NCI-H146 treated with DMSO at 0.1 percent for 48 hours (cell line): ENCODE data around the gene SRSF2.
"Not testable (repeated sequence)": the region's sequence is repeated elsewhere in the genome, so short reads cannot be mapped to it uniquely, and the experiment has no call there.

ENCODE experiments used
- DNase-seq: peaks from one replicate; lab custom pipeline; 2025; ENCODE audit not compliant: unreplicated experiment; lab: John Stamatoyannopoulos, UW

SRSF2 gene

GRCh38 chr17:76722279-76722678 is 14.9 kb downstream of the SRSF2 start:
- DNase-seq, result no peak

DNA sequence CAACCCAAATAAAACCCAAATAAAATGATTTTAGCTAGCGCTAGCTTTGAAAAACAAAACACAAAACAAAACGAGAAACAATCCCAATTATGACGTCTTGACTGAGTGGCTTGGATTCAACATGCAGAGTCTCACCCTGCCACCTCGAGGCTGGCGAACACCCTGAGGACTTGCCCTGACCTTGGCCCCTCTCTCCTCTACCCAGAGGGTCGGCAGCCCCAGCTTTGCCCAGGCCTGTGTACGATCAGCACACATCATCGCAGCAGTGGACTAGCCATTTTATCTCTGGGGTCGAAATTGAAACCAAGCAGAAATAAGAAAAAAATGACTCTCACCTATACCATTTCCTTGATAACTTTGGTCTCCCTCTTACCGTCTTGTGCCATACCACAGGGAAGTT is 15.7 kb downstream of the SRSF2 start:
- no peak for DNase-seq

DNA sequence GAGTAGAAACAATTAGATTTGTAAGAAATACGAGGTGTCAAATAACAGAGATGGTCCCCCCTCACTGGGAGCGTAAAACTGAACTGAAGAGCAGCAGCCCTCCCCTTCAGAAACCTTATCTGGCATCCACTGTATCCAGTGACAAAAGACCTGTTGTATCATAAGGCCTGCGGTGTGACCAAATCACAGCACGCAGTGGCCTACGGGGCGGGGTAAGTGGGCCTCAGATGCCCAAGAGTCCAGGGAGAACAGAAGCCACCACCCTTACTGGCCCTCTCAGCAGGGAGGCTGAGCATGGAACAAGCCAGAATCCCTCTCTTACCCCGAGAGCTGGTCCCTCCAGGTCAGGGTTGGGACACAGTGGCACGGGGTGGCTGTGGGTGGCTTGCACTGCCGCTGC is 16.2 kb downstream of the SRSF2 start:
- no peak for DNase-seq

GRCh38 chr17:76720211-76720610 is 16.9 kb downstream of the SRSF2 start:
- no peak for DNase-seq

DNA sequence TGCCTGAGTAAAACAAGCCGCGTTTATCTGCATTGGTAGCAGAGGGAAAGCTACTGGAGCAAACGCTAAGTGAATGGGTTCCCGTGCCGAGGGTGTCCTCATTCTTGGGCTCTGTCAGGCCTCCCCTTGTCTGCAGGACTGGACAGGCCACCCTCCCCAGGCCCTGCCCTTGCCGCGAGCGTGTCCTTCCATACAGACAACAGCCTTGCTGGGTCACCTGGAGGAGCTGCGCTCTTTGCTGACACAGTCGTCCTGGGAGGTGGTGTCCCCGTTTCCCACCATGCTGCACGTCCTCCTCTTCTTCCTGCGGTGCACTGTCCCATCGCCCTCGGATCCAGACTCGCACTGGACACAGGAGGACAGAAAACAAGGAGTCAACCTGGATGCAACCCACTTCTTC is 18.6 kb downstream of the SRSF2 start:
- DNase-seq, result no peak

DNA sequence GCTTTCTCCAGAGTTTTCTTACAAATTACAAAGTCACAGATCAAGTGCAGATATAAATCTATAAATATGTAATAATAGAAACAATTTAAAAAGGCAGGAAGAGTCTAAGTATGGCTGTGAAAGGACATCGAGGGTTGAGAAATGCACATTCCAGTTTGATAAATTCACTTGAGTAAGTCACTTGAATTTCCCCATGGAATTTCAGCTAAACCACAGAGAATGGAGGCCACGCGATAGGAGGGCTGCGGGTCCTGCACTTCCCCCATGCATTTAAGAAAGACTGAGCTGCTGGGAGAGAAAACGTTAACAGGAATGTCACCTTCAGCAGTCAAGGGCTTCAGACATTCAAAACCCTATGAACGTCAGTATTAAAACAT is 20.3 kb downstream of the SRSF2 start:
- DNase-seq, result no peak

DNA sequence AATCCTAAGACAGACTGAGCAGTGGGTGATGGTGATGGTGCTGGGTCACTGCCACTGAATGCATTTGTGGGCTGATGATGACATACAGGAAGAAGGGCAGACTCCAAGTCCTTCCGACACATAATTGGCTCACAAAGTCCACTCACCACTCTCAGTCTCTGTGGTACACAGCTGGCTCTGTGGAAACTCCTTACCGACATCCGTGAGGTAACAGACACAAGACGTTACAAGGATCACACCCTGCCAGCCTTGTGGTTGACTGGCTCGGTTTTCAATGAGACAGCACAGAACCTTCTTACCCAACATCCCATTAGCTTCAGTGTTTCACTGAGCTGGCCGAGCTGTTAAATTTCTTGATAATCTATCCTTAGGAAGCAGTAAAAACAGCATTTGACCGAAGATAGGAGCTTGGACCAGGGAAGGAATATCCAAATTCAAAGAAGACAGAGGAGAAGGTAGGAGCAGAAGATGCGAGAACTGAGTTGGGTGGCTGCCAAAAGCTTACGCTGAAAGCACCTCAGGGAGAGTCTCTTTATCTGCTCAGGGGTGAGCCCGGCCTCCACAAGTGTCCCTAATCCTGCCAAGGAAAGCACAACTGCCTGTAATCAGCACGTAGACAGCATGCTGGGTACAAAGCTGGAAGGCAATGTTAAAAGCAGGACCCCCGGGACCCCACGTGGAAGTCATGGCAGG is 20.8 kb downstream of the SRSF2 start:
- DNase-seq, result no peak

DNA sequence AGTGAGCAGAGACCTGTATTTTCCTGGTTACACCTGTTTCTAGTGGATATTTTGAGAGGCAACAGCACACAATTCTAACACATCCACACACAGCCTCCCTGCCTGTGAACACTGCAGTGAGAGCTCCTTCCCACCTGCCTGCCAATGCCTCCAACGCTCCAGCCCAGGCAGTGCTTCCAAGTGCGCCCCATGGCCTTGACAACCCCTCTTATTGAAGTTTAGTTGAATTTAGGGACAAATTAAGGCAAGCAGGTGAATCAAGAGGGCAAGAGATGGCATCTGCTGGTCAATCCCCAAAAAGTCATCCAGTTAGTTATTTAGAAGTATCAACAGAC is 21.7 kb downstream of the SRSF2 start:
- no peak for DNase-seq

DNA sequence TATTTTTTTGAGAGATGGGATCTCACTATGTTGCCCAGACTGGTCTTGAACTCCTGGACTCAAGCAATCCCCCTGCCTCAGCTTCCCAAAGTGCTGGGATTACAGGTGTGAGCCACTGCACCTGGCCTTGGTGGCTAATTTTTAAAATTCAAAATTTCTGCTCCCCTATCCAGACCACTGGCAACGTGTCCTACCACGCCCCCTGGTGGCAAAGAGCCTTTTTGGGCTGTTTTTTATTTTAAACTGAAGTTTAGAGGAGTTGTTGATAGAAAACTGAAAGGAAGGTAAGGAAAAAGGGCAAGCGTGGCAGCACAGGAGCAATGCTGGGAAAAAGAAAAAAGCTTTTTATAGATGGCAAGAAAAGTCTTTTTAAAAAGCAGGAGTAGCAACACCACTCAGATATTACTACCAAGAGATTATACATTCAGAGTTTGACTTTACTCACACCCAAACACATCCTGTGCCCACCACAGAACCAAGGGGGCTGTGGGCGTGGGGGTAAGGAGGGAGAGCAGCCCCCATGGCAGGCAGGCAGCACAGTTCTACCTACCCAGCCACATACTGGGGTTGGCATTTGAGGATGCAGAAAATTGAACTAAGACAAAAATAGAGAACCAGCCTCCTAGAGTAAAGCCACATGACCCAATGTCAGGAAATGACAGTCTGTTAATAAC is 22.2 kb downstream of the SRSF2 start:
- no peak for DNase-seq

DNA sequence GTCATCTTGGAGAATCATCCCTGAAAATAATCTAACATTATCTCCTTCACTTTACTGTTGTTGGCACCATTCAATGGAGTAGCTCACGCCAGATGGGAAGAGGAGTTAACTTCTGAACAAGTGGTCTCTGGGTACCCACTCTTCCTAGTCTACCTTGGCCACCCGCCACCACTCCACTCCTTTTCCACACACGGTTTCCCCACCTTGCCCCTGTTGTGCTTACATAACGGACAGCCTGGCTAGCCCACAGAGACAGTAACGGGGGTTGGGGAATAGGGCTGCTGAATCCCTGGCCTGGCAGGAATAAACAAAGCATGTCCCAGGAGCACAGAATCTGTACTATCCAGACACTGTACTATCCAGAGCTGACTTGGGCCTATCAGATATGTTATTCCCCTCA is 22.8 kb downstream of the SRSF2 start:
- DNase-seq, result no peak

DNA sequence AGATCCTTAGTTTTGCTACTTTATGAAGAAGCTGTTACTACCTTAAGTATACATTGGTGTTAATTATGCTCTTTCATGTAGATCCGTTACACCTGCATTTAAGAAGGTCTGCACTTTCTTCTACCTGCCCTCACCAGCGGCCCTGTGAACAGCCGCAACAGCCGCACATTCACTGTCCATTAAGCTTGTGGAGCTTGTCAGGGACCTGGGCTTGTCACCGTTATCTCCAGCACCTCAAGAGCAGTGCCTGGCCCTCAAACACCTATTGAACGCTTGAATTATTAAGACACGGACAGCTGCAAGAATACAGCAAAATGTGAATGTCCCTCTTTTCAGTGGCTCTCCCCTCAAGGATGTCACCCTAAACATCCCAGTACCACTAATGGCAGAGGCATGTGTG is 23.4 kb downstream of the SRSF2 start:
- DNase-seq, result no peak

DNA sequence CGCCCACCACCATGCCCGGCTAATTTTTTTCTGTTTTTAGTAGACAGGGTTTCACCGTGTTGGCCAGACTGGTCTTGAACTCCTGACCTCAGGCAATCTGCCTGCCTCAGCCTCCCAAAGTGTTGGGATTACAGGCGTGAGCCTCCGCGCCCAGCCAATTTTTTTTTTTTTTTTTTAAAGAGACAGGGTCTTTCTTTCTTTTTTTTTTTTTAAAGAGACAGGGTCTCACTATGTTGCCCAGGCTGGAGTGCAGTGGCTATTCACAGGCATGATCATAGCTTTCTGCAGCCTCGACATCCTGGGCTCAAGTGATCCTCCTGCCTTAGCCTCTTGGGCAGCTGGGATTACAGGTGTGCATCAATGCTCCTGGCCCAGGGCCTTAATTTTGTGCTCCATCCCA is 24.8 kb downstream of the SRSF2 start:
- DNase-seq, result not testable (repeated sequence)

DNA sequence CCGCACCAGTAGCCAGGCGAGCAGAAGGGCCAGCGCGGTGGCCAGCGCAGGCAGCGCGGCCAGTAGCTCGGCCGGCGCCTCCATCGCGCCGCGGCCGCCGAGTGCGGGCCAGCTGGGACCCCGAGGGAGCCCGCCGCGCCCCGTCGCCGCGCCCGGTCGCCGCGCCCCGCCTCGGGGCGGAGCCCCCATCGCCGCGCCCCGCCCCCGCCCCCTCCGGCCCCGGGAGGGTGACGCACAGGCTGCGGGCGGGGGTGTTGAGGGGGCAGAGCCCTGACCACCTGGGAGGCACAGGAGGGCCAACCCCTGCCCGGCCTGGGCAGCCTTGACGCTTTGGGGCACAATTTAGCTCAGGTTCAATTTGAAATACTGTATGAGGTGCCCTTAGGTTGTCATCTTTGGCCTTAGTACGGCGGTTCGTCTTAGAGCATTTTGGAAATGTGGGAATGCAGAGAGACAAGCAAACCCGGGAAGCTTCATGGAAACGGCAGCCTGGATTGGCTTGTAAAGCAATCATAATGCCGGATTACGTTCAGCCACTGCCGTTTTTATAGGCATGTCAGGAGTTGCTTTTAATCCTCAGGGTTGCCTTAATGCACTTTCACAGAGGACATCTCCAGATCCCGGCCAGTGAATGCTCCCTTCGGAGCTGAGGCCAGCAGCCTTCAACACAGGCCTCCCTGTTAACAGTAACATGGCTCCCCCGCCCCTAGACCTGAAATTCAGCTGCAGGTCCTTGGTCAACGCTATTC is 26.1 kb downstream of the SRSF2 start, which contains the start of gene MXRA7:
Gene MXRA7, minus strand, starts transcription at position 103 of the 749 bp plus-strand sequence. Its CDS starts 19 bp downstream, at position 84.
- peak; percentile 10 for DNase-seq

DNA sequence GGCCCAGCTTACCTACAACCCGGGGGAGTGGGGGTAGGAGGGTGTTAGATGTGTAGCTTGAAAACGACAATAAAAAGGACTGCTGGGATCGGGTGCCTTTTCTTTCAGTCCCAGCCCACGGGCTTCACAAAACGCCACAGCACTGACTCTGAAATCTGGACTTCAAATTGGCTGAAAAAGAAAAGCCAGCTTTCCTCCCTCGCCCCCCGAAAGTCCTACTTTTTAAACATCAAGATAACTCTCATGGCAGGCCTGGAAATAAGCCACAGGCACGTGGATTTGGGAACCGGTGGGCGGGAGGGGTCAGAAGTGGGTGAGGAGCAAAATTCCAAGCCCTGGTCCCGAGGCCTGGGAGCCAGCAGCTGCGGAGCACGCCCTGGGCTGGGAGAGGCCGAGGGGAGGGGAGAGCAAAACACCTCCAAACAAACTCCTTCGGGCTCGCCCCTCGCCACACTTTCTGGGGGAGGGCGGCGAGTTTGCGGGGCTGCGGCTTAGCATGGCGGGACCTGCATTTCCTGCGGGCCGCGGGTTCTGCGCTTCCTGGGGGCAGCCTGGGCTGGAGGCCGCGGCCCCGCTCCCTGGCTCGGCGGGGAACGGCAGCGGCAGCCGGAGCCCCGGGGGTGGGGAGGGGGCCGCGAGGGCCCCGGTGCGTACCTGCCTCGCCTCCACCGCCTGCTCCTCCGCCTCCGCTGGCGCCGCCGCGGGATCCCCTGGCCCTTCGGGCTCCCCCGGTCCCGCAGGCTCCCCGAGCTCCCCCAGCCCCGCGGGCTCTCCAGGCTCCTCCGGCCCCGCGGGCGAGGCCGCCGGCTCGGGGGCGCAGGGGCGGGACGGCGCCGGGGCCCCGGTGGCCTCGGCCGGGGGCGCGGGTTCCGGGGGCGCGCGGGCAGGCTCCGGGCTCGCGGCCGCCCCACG is 26.9 kb downstream of the SRSF2 start:
- DNase-seq, result not testable (repeated sequence)

DNA sequence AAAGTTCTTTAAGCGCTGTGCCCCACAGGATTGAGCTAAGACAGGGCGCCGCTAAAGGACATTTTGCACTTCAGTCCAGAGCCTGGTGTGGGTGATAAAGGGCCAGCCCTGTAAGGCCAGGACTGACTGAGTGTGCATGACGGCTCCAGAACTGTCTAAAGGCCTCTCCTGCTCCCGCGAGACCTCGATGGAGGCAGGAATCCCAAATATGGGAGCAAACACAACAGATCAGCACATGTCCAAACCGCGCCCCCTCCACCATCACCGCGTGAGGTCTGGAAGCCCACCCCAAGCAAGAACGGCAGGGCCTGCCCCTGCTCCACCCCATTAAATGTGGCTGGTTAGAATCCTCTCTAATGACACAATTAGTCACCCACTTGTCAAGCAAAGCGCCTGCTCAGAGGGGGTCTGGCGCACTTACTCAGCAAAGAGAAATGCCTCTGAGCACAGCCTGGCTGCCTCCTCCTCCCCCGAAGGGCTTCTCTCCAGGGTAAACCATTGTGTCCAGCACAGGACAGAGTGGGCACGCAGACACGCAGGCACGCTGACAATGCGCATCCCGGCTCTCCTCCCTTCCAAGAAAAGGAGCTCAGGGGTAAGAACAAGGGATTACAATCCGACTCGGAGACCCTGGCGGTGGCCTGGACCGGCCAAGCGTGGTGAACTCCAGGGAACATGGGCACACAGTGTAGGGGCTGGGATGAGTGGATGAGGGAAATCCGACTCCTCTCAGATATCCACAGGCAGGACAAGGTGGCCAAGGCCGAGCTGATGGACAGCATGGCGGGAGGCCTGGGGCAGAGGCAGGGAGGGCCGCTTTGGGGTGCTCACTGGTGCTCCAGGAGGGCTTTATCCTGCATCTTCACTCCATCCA is 27.8 kb downstream of the SRSF2 start:
- DNase-seq, result no peak

DNA sequence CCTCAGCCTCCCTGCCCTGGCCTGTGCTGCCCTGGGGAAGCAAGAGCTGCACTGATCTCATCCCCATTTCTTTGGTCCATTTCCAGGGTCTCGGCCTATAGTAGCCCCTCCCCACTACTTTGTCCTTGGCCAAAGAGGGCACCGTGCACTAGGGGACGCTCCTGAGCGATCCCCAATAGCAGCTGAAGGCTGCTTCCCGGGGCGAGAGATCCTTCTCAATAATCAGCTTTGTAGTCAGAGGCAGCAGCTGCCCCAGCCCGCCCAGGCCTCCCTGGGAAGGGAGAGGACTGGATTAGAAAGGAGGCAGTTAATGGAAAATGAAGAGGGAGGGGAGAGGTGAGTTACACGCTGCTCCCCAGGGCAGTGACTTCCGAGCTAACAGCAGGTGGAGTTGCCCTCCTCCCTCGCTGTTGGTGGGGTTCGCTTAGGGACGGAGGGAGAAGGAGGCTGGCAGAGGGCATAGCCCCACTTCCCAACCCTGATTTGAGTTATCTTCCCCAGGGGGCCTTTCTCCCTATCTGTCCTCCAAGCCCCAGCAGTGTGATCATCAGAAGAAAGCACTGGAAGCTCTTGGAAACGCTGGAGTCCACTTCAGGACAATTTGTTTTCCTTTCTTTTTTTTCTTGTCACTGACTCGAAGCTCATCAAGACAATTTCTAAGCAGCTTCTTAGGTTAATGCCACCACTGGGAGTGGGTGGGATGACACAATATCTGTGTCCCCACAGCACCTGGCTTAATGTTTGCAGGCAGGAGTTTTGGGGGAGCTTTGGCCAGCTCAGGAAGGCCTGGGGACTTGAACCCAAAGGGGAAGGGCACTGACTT is 28.9 kb downstream of the SRSF2 start:
- DNase-seq, result no peak

DNA sequence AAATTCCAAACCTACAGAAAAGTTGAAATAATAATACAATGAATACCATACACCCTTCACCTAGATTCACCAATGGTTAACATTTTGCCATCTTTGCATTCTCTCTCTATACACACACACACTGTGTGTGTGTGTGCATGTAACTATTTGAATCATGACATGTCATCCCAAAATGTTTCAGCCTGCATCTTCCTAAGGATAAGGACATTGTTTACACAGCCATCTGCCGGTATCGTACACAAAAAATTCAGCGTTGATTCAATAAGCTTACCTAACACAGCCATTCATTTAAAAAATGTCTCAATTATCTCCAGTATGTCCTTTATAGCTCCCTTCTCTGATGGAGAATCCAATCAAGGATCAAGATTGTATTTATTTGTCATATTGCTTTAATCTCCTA is 30.3 kb downstream of the SRSF2 start:
- no peak for DNase-seq

- no peak for DNase-seq
These were observed 32.3 kb downstream of the SRSF2 start for GRCh38 chr17:76704805-76705204.

GRCh38 chr17:76702941-76703637 is 34.0 kb downstream of the SRSF2 start:
- no peak for DNase-seq
